HepG2 (cell line): ENCODE results near the gene ACSF3. TPM values are rescaled to one million over a fixed set of nuclear protein-coding genes. Genes with fewer than 3 reads are reported as not detected.
"Not testable (repeated sequence)": the region's sequence is repeated elsewhere in the genome, so short reads cannot be mapped to it uniquely, and the experiment has no call there.

Experiments
- ATAC-seq: fragments of 200-7000 bp; cut with Tn5 transposase; 3 replicates; pipeline ENCODE4 v1.9.1; 2020; ENCODE audit warnings: mild to moderate bottlenecking, moderate library complexity
- BruUV-seq: library from RNA; stranded (reverse); fragments of 400-500 nt; replicated peaks from 2 replicates; lab custom pipeline; 2021; lab: Mats Ljungman, UMichigan
- CTCF ChIA-PET: fragments of 300-600 bp; formaldehyde crosslinking; extraction: SDS; loops from one replicate; lab custom pipeline; 2021; ENCODE audit warnings: low total read pairs, inconsistent platforms, low intra/inter-chr PET ratio; lab: Yijun Ruan, JAX
- POLR2A ChIA-PET: fragments of 350-600 bp; sonication (Branson Sonifier 250); formaldehyde crosslinking; loops from one replicate; lab custom pipeline; 2020; ENCODE audit warnings: antibody characterized with exemption, inconsistent platforms; lab: Yijun Ruan, JAX
- DNase-seq: peaks from one replicate; pipeline ENCODE4 v3.0.0-alpha.2; 2015; ENCODE audit warnings: low spot score
- FAIRE-seq: peaks from 3 replicates; lab custom pipeline; 2011; peaks lifted over from hg19 to GRCh38; lab: Jason Lieb, UNC
- H2AFZ ChIP-seq: one replicate; pipeline ENCODE4 v1.6.1; 2011; ENCODE audit warnings: low read length, inconsistent platforms
- H3K27ac ChIP-seq: fragments of 300-600 bp; 3 replicates; pipeline ENCODE4 v1.8.0; 2011; ENCODE audit warnings: mixed run types, mild to moderate bottlenecking, mixed read lengths, low read length, inconsistent platforms; ENCODE audit not compliant: insufficient read depth; ENCODE audit errors: extremely low read length
- H3K27me3 ChIP-seq, 2 experiments: fragments of 200-600 bp in 1 of 2; 2 replicates in 1 of 2; 3 replicates in 1 of 2; pipeline versions ENCODE4 v1.6.0 to v1.8.0; 2011; ENCODE audit warnings: low read length in 2 of 2, mild to moderate bottlenecking in 2 of 2, moderate library complexity in 2 of 2, inconsistent platforms in 1 of 2; ENCODE audit not compliant: insufficient read depth in 2 of 2, control insufficient read depth in 1 of 2
- H3K36me3 ChIP-seq, 2 experiments: fragments of 200-600 bp in 1 of 2; replicated peaks in 1 of 2; 2 replicates in 1 of 2; 3 replicates in 1 of 2; pipeline versions ENCODE4 v1.5.1 to v1.8.0; 2011; ENCODE audit warnings: low read length in 2 of 2, inconsistent platforms in 1 of 2; ENCODE audit not compliant: insufficient read depth in 2 of 2, control insufficient read depth in 1 of 2
- H3K4me1 ChIP-seq: 2 replicates; pipeline ENCODE4 v1.5.1; 2012; ENCODE audit warnings: low read length, inconsistent platforms; ENCODE audit not compliant: insufficient read depth
- H3K4me2 ChIP-seq: 2 replicates; pipeline ENCODE4 v1.6.0; 2011; ENCODE audit warnings: low read depth, low read length, inconsistent platforms
- H3K4me3 ChIP-seq, 3 experiments: fragments of 200-600 bp in 1 of 3; sonication (generic), shearing (Covaris generic) in 1 of 3; replicated peaks in 1 of 3; 2 replicates each; pipeline ENCODE4 v1.5.1; 2011 to 2016; ENCODE audit warnings: low read length in 3 of 3, inconsistent platforms in 2 of 3, low read depth in 2 of 3, mild to moderate bottlenecking in 2 of 3, control low read depth in 1 of 3, mixed read lengths in 1 of 3; ENCODE audit not compliant: insufficient read depth in 1 of 3
- H3K79me2 ChIP-seq: one replicate; pipeline ENCODE4 v1.6.1; 2011; ENCODE audit warnings: low read length, inconsistent platforms; ENCODE audit not compliant: insufficient read depth
- H3K9ac ChIP-seq: 2 replicates; pipeline ENCODE4 v1.6.0; 2011; ENCODE audit warnings: mild to moderate bottlenecking, low read depth, low read length, inconsistent platforms; ENCODE audit not compliant: insufficient read depth
- H3K9me3 ChIP-seq: 2 replicates; pipeline ENCODE4 v1.5.1; 2012; ENCODE audit warnings: mild to moderate bottlenecking, low read length
- H4K20me1 ChIP-seq: 2 replicates; pipeline ENCODE4 v1.6.0; 2011; ENCODE audit warnings: inconsistent platforms, mild to moderate bottlenecking, low read length, moderate library complexity; ENCODE audit not compliant: insufficient read depth
- CREBL2 ChIP-seq: sonication (generic); formaldehyde crosslinking; IDR thresholded peaks from 2 replicates; pipeline ENCODE4 v1.8.1; 2023; ENCODE audit warnings: missing genetic modification reagents, mild to moderate bottlenecking, borderline replicate concordance
- HNF4A ChIP-seq: sonication (generic); formaldehyde crosslinking; IDR thresholded peaks from 2 replicates; pipeline ENCODE4 v1.4.0; 2020; ENCODE audit warnings: missing genetic modification reagents
- KDM5A ChIP-seq: fragments of 200-600 bp; sonication (generic); IDR thresholded peaks from 2 replicates; pipeline ENCODE4 v1.7.0; 2018; ENCODE audit warnings: antibody characterized with exemption, mild to moderate bottlenecking, low read length, borderline replicate concordance
- RFXANK ChIP-seq: IDR thresholded peaks from 2 replicates; pipeline ENCODE4 v1.6.1; 2016
- SAP130 ChIP-seq: IDR thresholded peaks from 2 replicates; pipeline ENCODE4 v1.6.1; 2016; ENCODE audit warnings: low read depth
- SP1 ChIP-seq, 2 experiments: fragments of 450-650 bp in 1 of 2; sonication (generic) in 1 of 2; formaldehyde crosslinking in 1 of 2; IDR thresholded peaks; 2 replicates each; pipeline versions ENCODE4 v1.4.0 to v1.6.1; 2016 to 2020; ENCODE audit warnings: missing genetic modification reagents in 1 of 2
- TFDP2 ChIP-seq: sonication (generic); formaldehyde crosslinking; IDR thresholded peaks from 2 replicates; pipeline ENCODE4 v1.4.0; 2020; ENCODE audit warnings: missing genetic modification reagents
- THAP9 ChIP-seq: sonication (generic); formaldehyde crosslinking; IDR thresholded peaks from 2 replicates; pipeline ENCODE4; 2020; ENCODE audit warnings: missing genetic modification reagents, mild to moderate bottlenecking, borderline replicate concordance
- XRCC5 ChIP-seq: fragments of 200-400 bp; formaldehyde crosslinking; optimal IDR thresholded peaks from 2 replicates; pipeline ENCODE3; 2017; ENCODE audit warnings: mild to moderate bottlenecking, low read length
- ZNF572 ChIP-seq: sonication (generic); formaldehyde crosslinking; IDR thresholded peaks from 2 replicates; pipeline ENCODE4 v1.5.1; 2020; ENCODE audit warnings: mild to moderate bottlenecking, missing genetic modification reagents
- ZNF816 ChIP-seq: sonication (generic); formaldehyde crosslinking; IDR thresholded peaks from 2 replicates; pipeline ENCODE4 v1.8.0; 2022; ENCODE audit warnings: missing genetic modification reagents, mild to moderate bottlenecking, borderline replicate concordance
- ZNF841 ChIP-seq: sonication (generic); formaldehyde crosslinking; IDR thresholded peaks from 2 replicates; pipeline ENCODE4 v1.8.1; 2023; ENCODE audit warnings: missing genetic modification reagents, borderline replicate concordance
- WGBS: methylation state at CpG from one replicate; pipeline ENCODE4 v1.1.6; 2017; ENCODE audit warnings: low lambda C conversion rate; 5-methylcytosine and 5-hydroxymethylcytosine counted together
- in situ Hi-C: cut with HindIII; loops from 2 replicates; pipeline ENCODE4 v1.10.0; 2017; ENCODE audit warnings: low pct_unique_long_range_greater_than_20kb; ENCODE audit not compliant: extremely low pct_ligation_motif_present
- intact Hi-C: fragments of 100-400 bp; cut with micrococcal nuclease; formaldehyde crosslinking; loops from one replicate; pipeline ENCODE4 v1.10.0; 2022; ENCODE audit not compliant: unreplicated experiment
- polyA plus RNA-seq, 8 experiments: library from polyadenylated mRNA; depleted of rRNA in 3 of 8; stranded (reverse) in 7 of 8; unstranded in 1 of 8; fragments of >200 nt; fragmentation: Illumina TruSeq in 4 of 8; extraction: Trizol in 4 of 8; gene quantifications; 2 replicates each; pipeline versions ENCODE4 v1.2.1 to v1.2.3, GENCODE V29; 2011 to 2016; ENCODE audit warnings: low read depth in 4 of 8, missing spikeins in 1 of 8, mixed read lengths in 1 of 8; ENCODE audit not compliant: insufficient read depth in 1 of 8
- total RNA-seq, 5 experiments: library from RNA; depleted of rRNA; stranded (reverse); fragments of >200 nt; fragmentation: Illumina TruSeq; extraction: Trizol; gene quantifications; 2 replicates each; pipeline ENCODE4 v1.2.3, GENCODE V29; 2016; ENCODE audit warnings: low read depth in 1 of 5

Gene ACSF3
- total and polyA plus RNA-seq, 2 of the 13 experiments (the other 11 are each of a cell fraction or from before 2014, with no cell fraction given), result 14.9 to 30.6 TPM

GRCh38 chr16:89093252-89093601 is 425 bp upstream of the ACSF3 start:
- H3K9me3 ChIP-seq, CTCF ChIA-PET, H4K20me1 ChIP-seq, H3K36me3 ChIP-seq, ATAC-seq, in situ Hi-C loops, H2AFZ ChIP-seq, BruUV-seq, intact Hi-C loops, DNase-seq, H3K27ac ChIP-seq, FAIRE-seq: not testable (repeated sequence)
- WGBS, result 89% methylated on average over 15 of the region's 15 CpGs
- Histone ChIP-seq H3K9ac (peak overlapping the region; percentile 87), H3K4me3 (peak overlapping the region; percentile 65 to 93 (median 87); a peak in 5 of 6 replicates), H3K27me3 (peaks cover 3 to 23% of the 10 kb centered on the region in 2 experiments; a peak in 3 of 5 replicates), H3K4me1 (peaks cover 78% of the 10 kb centered on the region), H3K4me2 (peak overlapping the region; percentile 89), H3K79me2 (peaks cover 34% of the 10 kb centered on the region)
- TF ChIP-seq ZNF841 (CRISPR knock-in tag) (0 out of 2 replicates have a peak, but pooled peaks have one; percentile 6), ZNF816 (0 out of 2 replicates have a peak, but pooled peaks have one; percentile 29)
- POLR2A ChIA-PET, result interaction anchor here (1.1 to 1.3 kb wide), 4 partner anchors 10 to 154 kb away, joined by 3 to 4 read pairs (median 3); partner anchors contain the start of gene ZNF778

- Histone ChIP-seq H3K27me3 (peaks cover 0 to 13% of the 10 kb centered on the region in 2 experiments; a peak in 3 of 5 replicates), H3K4me1 (peaks cover 86% of the 10 kb centered on the region), H3K4me3 (peak overlapping the region; percentile 65 to 93 (median 87)), H3K9me3 (no peaks in the 10 kb centered on the region), H3K27ac (peak overlapping the region; percentile 41), H3K79me2 (peaks cover 39% of the 10 kb centered on the region), H3K9ac (peak overlapping the region; percentile 87), H3K4me2 (peak overlapping the region; percentile 89), H4K20me1 (peaks cover 12% of the 10 kb centered on the region; the same call in 1 of the 2 replicates), H3K36me3 (peaks cover 0 to 5% of the 10 kb centered on the region in 2 experiments; a peak in 1 of 5 replicates), H2AFZ (no peak overlapping the region)
- no TSS peak for BruUV-seq
- in situ Hi-C loops, result no loop called here
- FAIRE-seq, result no peak
- ChIA-PET POLR2A (interaction anchor here (1.3 kb wide), 3 partner anchors 9 to 146 kb away, joined by 3 to 4 read pairs (median 3); partner anchors contain the start of gene ZNF778), CTCF (no interaction called here)
- intact Hi-C loops, result no loop called here
- peak; percentile 35 for DNase-seq
- ATAC-seq, result peak; percentile 27
- WGBS, result 10% methylated on average over 17 of the region's 21 CpGs
- TF ChIP-seq HNF4A (peak; percentile 27; the same call in 1 of the 2 replicates), KDM5A (peak; percentile 82; the same call in 1 of the 2 replicates), RFXANK (no peak), TFDP2 (CRISPR knock-in tag) (no peak), XRCC5 (peak; percentile 30), SP1 (IDR thresholded peaks at IDR 0.05) (no peak), SP1 (CRISPR knock-in tag; IDR thresholded peaks at IDR 0.05) (no peak), SAP130 (CRISPR knock-in tag) (peak; percentile 32), ZNF572 (CRISPR knock-in tag) (peak; percentile 70; the same call in 1 of the 2 replicates), CREBL2 (CRISPR knock-in tag) (0 out of 2 replicates have a peak, but pooled peaks have one; percentile 29), THAP9 (CRISPR knock-in tag) (peak; percentile 19; the same call in 1 of the 2 replicates)
Observed at GRCh38 chr16:89094252-89094879, 714 bp downstream of the ACSF3 start.
